ENCODE measurements around the gene B3GNT9.

DNA sequence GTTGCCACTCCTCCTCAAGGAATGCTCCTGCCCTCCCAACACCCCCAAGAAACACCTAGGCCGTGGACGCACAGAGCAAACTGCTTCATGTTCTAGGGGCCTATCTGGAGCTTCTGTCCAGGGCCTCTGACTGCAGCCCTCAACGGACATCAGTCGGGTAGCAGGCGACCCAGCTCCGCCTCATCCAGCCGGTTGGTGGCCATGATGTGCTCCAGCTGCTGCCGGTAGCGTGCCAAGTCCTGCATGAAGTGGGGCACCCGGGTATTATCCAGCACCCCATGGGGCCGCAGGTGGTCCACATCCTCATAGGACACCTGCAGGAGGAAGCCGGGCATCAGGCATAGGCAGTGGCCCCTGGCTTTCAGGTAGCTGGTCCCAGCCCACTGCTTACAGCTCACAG lies 25.9 kb upstream of the B3GNT9 start:
- no peak for TF ChIP-seq POLR2AphosphoS5 (IDR thresholded peaks at IDR 0.05)
- TF ChIP-seq, protein P1, sequence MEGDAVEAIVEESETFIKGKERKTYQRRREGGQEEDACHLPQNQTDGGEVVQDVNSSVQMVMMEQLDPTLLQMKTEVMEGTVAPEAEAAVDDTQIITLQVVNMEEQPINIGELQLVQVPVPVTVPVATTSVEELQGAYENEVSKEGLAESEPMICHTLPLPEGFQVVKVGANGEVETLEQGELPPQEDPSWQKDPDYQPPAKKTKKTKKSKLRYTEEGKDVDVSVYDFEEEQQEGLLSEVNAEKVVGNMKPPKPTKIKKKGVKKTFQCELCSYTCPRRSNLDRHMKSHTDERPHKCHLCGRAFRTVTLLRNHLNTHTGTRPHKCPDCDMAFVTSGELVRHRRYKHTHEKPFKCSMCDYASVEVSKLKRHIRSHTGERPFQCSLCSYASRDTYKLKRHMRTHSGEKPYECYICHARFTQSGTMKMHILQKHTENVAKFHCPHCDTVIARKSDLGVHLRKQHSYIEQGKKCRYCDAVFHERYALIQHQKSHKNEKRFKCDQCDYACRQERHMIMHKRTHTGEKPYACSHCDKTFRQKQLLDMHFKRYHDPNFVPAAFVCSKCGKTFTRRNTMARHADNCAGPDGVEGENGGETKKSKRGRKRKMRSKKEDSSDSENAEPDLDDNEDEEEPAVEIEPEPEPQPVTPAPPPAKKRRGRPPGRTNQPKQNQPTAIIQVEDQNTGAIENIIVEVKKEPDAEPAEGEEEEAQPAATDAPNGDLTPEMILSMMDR (IDR thresholded peaks at IDR 0.05), result no peak
- no peak for TF ChIP-seq POLR2A (IDR thresholded peaks at IDR 0.05)
- TF ChIP-seq EP300 (IDR thresholded peaks at IDR 0.05; ENCODE audit: low read depth), result no peak

All from transverse colon (tissue), 4 donors.